Activated CD8-positive, alpha-beta memory T cell treated with anti-CD3 and anti-CD28 coated beads, Interleukin-2, amount 50 U/mL, for 48 hours (primary cell): ENCODE measurements around the gene TMEM272.

Experiments used
- DNase-seq: peaks from one replicate; pipeline ENCODE4 v3.0.0-alpha.2; 2020

Gene TMEM272

GRCh38 chr13:51804295-51805172 lies 40.4 kb downstream of the TMEM272 start:
- DNase-seq: peak; percentile 73

- peak; percentile 88 for DNase-seq
These were observed 41.3 kb downstream of the TMEM272 start, which contains the start of gene DHRS12 for GRCh38 chr13:51803422-51804294. TSS of gene DHRS12 (minus strand) at chr13:51804163. CDS start at chr13:51799659, 4,504 bp downstream.

GRCh38 chr13:51802631-51803418 lies 42.2 kb downstream of the TMEM272 start:
- no peak for DNase-seq

GRCh38 chr13:51801631-51802099 lies 43.3 kb downstream of the TMEM272 start:
- DNase-seq: no peak

- DNase-seq: no peak
These were observed 44.5 kb downstream of the TMEM272 start for GRCh38 chr13:51800486-51800885.

GRCh38 chr13:51799261-51799660 lies 45.7 kb downstream of the TMEM272 start:
- no peak for DNase-seq

GRCh38 chr13:51797664-51798488 lies 47.1 kb downstream of the TMEM272 start:
- no peak for DNase-seq

- DNase-seq: no peak
These were observed 48.4 kb downstream of the TMEM272 start for GRCh38 chr13:51796546-51796945.

GRCh38 chr13:51795419-51795818 lies 49.6 kb downstream of the TMEM272 start:
- DNase-seq: no peak

GRCh38 chr13:51794964-51795363 lies 50.0 kb downstream of the TMEM272 start:
- no peak for DNase-seq

- no peak for DNase-seq
These were observed 51.3 kb downstream of the TMEM272 start for GRCh38 chr13:51793570-51794271.

GRCh38 chr13:51786425-51787265 lies 58.3 kb downstream of the TMEM272 start:
- no peak for DNase-seq

GRCh38 chr13:51785712-51786424 lies 59.1 kb downstream of the TMEM272 start:
- DNase-seq: no peak

GRCh38 chr13:51784097-51784496 lies 60.9 kb downstream of the TMEM272 start:
- DNase-seq: no peak

- no peak for DNase-seq
These were observed 61.4 kb downstream of the TMEM272 start for GRCh38 chr13:51783428-51784094.

GRCh38 chr13:51782026-51782710 lies 62.8 kb downstream of the TMEM272 start:
- DNase-seq: no peak

- DNase-seq: no peak
These were observed 63.5 kb downstream of the TMEM272 start for GRCh38 chr13:51781246-51782022.
